Activated naive CD4-positive, alpha-beta T cell treated with anti-CD3 and anti-CD28 coated beads, Interleukin-2, amount 10 ng/mL, durations not matched to agents 7 days and 5 days (primary cell): ENCODE results near the gene PDE2A.

Experiments used
- CTCF ChIA-PET: fragments of 350-600 bp; sonication (Branson Sonifier 250); formaldehyde crosslinking; loops from one replicate; lab custom pipeline; 2021; ENCODE audit warnings: antibody characterized with exemption; lab: Charles Lee
- DNase-seq: peaks from one replicate; pipeline ENCODE4 v3.0.0-alpha.2; 2020
- H3K27ac Mint-ChIP-seq: one replicate; pipeline ENCODE4 v1.8.0; 2021; ENCODE audit warnings: mild to moderate bottlenecking, moderate library complexity, mixed read lengths
- H3K27me3 Mint-ChIP-seq: one replicate; pipeline ENCODE4 v1.8.0; 2021; ENCODE audit warnings: mild to moderate bottlenecking, mixed read lengths
- H3K36me3 Mint-ChIP-seq: one replicate; pipeline ENCODE4 v1.8.0; 2021; ENCODE audit warnings: mixed read lengths
- H3K4me1 Mint-ChIP-seq: one replicate; pipeline ENCODE4 v1.8.0; 2021; ENCODE audit warnings: mixed read lengths
- H3K4me3 Mint-ChIP-seq: one replicate; pipeline ENCODE4 v1.8.0; 2021; ENCODE audit warnings: mild to moderate bottlenecking, moderate library complexity, mixed read lengths
- H3K9me3 Mint-ChIP-seq: one replicate; pipeline ENCODE4 v1.8.0; 2021; ENCODE audit warnings: mixed read lengths

Gene PDE2A

GRCh38 chr11:72582206-72583176, 91.7 kb downstream of the PDE2A start:
- no peak for DNase-seq
- Mint-ChIP-seq H3K4me1 (peaks cover 21% of the 10 kb centered on the region), H3K36me3 (no peaks in the 10 kb centered on the region), H3K27ac (no peak overlapping the region), H3K4me3 (no peak overlapping the region), H3K9me3 (no peaks in the 10 kb centered on the region), H3K27me3 (peaks cover 67% of the 10 kb centered on the region)
- CTCF ChIA-PET: interaction anchor here (1.2 kb wide), 1 partner anchor 9 kb away, joined by 5 read pairs; no protein-coding TSS in a partner anchor

- Mint-ChIP-seq H3K36me3 (no peaks in the 10 kb centered on the region), H3K27ac (no peak overlapping the region), H3K4me3 (no peak overlapping the region), H3K9me3 (no peaks in the 10 kb centered on the region), H3K27me3 (peaks cover 65% of the 10 kb centered on the region), H3K4me1 (peaks cover 19% of the 10 kb centered on the region)
- no peak for DNase-seq
- CTCF ChIA-PET: no interaction called here
Measured at GRCh38 chr11:72581067-72581466, 93.2 kb downstream of the PDE2A start.

- H3K4me1 Mint-ChIP-seq: peaks cover 16% of the 10 kb centered on the region
- H3K9me3 Mint-ChIP-seq: no peaks in the 10 kb centered on the region
- H3K27ac Mint-ChIP-seq: no peak overlapping the region
- peaks cover 60% of the 10 kb centered on the region for H3K27me3 Mint-ChIP-seq
- no peak overlapping the region for H3K4me3 Mint-ChIP-seq
- no peak for DNase-seq
- H3K36me3 Mint-ChIP-seq: no peaks in the 10 kb centered on the region
- CTCF ChIA-PET: no interaction called here
Measured at GRCh38 chr11:72580642-72580950, 93.6 kb downstream of the PDE2A start.

- H3K9me3 Mint-ChIP-seq: no peaks in the 10 kb centered on the region
- peaks cover 55% of the 10 kb centered on the region for H3K27me3 Mint-ChIP-seq
- H3K4me1 Mint-ChIP-seq: peaks cover 10% of the 10 kb centered on the region
- H3K36me3 Mint-ChIP-seq: no peaks in the 10 kb centered on the region
- DNase-seq: no peak
- H3K4me3 Mint-ChIP-seq: no peak overlapping the region
- CTCF ChIA-PET: interaction anchor here (0.7 kb wide), 1 partner anchor 12 kb away, joined by 4 read pairs; no protein-coding TSS in a partner anchor
- no peak overlapping the region for H3K27ac Mint-ChIP-seq
Measured at GRCh38 chr11:72579816-72580641, 94.2 kb downstream of the PDE2A start.

- CTCF ChIA-PET: interaction anchor here (0.7 to 1.6 kb wide), 3 partner anchors 12 to 108 kb away, joined by 4 to 8 read pairs (median 7); no protein-coding TSS in a partner anchor
- Mint-ChIP-seq H3K36me3 (no peaks in the 10 kb centered on the region), H3K27ac (no peak overlapping the region), H3K4me1 (peaks cover 5% of the 10 kb centered on the region), H3K27me3 (peaks cover 54% of the 10 kb centered on the region), H3K4me3 (no peak overlapping the region), H3K9me3 (no peaks in the 10 kb centered on the region)
- no peak for DNase-seq
Measured at GRCh38 chr11:72578991-72579815, 95.0 kb downstream of the PDE2A start.

- no peaks in the 10 kb centered on the region for H3K36me3 Mint-ChIP-seq
- H3K4me1 Mint-ChIP-seq: peaks cover 2% of the 10 kb centered on the region
- CTCF ChIA-PET: interaction anchor here (1.1 to 1.6 kb wide), 3 partner anchors 8 to 108 kb away, joined by 3 to 8 read pairs (median 7); no protein-coding TSS in a partner anchor
- H3K9me3 Mint-ChIP-seq: no peaks in the 10 kb centered on the region
- H3K27ac Mint-ChIP-seq: no peak overlapping the region
- H3K4me3 Mint-ChIP-seq: no peak overlapping the region
- H3K27me3 Mint-ChIP-seq: peaks cover 54% of the 10 kb centered on the region
- DNase-seq: no peak
Measured at GRCh38 chr11:72578566-72578965, 95.7 kb downstream of the PDE2A start.

- Mint-ChIP-seq H3K9me3 (no peaks in the 10 kb centered on the region), H3K4me1 (peaks cover 2% of the 10 kb centered on the region), H3K36me3 (no peaks in the 10 kb centered on the region), H3K27me3 (peaks cover 52% of the 10 kb centered on the region), H3K4me3 (no peak overlapping the region), H3K27ac (no peak overlapping the region)
- DNase-seq: no peak
- CTCF ChIA-PET: interaction anchor here (1.1 to 1.6 kb wide), 3 partner anchors 8 to 107 kb away, joined by 3 to 8 read pairs (median 7); no protein-coding TSS in a partner anchor
Measured at GRCh38 chr11:72578051-72578450, 96.2 kb downstream of the PDE2A start.

- peaks cover 2% of the 10 kb centered on the region for H3K4me1 Mint-ChIP-seq
- peaks cover 52% of the 10 kb centered on the region for H3K27me3 Mint-ChIP-seq
- H3K4me3 Mint-ChIP-seq: no peak overlapping the region
- DNase-seq: no peak
- H3K9me3 Mint-ChIP-seq: no peaks in the 10 kb centered on the region
- no peaks in the 10 kb centered on the region for H3K36me3 Mint-ChIP-seq
- CTCF ChIA-PET: interaction anchor here (1.2 to 1.6 kb wide), 4 partner anchors 9 to 107 kb away, joined by 3 to 8 read pairs (median 4); no protein-coding TSS in a partner anchor
- H3K27ac Mint-ChIP-seq: no peak overlapping the region
Measured at GRCh38 chr11:72577271-72577721, 96.9 kb downstream of the PDE2A start.

GRCh38 chr11:72576661-72577060, 97.6 kb downstream of the PDE2A start:
- H3K4me1 Mint-ChIP-seq: peaks cover 2% of the 10 kb centered on the region
- H3K4me3 Mint-ChIP-seq: no peak overlapping the region
- CTCF ChIA-PET: interaction anchor here (1.2 to 1.5 kb wide), 2 partner anchors 105 to 107 kb away, joined by 3 to 6 read pairs; no protein-coding TSS in a partner anchor
- no peak for DNase-seq
- no peak overlapping the region for H3K27ac Mint-ChIP-seq
- H3K36me3 Mint-ChIP-seq: no peaks in the 10 kb centered on the region
- H3K9me3 Mint-ChIP-seq: no peaks in the 10 kb centered on the region
- peaks cover 50% of the 10 kb centered on the region for H3K27me3 Mint-ChIP-seq

GRCh38 chr11:72576243-72576595, 98.0 kb downstream of the PDE2A start:
- Mint-ChIP-seq H3K27me3 (peaks cover 51% of the 10 kb centered on the region), H3K9me3 (no peaks in the 10 kb centered on the region)
- CTCF ChIA-PET: interaction anchor here (1.2 to 1.5 kb wide), 2 partner anchors 105 to 108 kb away, joined by 3 to 6 read pairs; no protein-coding TSS in a partner anchor

GRCh38 chr11:72575533-72576242, 98.5 kb downstream of the PDE2A start:
- Mint-ChIP-seq H3K4me1 (peaks cover 8% of the 10 kb centered on the region), H3K36me3 (no peaks in the 10 kb centered on the region), H3K9me3 (no peaks in the 10 kb centered on the region), H3K27me3 (peaks cover 52% of the 10 kb centered on the region), H3K4me3 (no peak overlapping the region), H3K27ac (no peak overlapping the region)
- no peak for DNase-seq
- CTCF ChIA-PET: interaction anchor here (1.1 to 2.9 kb wide), 3 partner anchors 11 to 104 kb away, joined by 5 to 26 read pairs (median 6); no protein-coding TSS in a partner anchor

More at GRCh38 chr11:72576243-72576595, 98.0 kb downstream of the PDE2A start:
- peaks cover 4% of the 10 kb centered on the region for H3K4me1 Mint-ChIP-seq
- no peaks in the 10 kb centered on the region for H3K36me3 Mint-ChIP-seq
- no peak for DNase-seq
- no peak overlapping the region for H3K27ac Mint-ChIP-seq
- no peak overlapping the region for H3K4me3 Mint-ChIP-seq

GRCh38 chr11:72574548-72575460, 99.4 kb downstream of the PDE2A start:
- CTCF ChIA-PET: interaction anchor here (0.9 to 2.9 kb wide), 9 partner anchors 9 to 103 kb away, joined by 3 to 26 read pairs (median 5); no protein-coding TSS in a partner anchor
- no peak for DNase-seq
- no peak overlapping the region for H3K4me3 Mint-ChIP-seq

More at GRCh38 chr11:72574548-72575460, 99.4 kb downstream of the PDE2A start:
- Mint-ChIP-seq H3K9me3 (no peaks in the 10 kb centered on the region), H3K4me1 (peaks cover 15% of the 10 kb centered on the region), H3K36me3 (no peaks in the 10 kb centered on the region), H3K27me3 (peaks cover 50% of the 10 kb centered on the region), H3K27ac (no peak overlapping the region)
